ENCODE measurements around the gene CRBN.

DNA sequence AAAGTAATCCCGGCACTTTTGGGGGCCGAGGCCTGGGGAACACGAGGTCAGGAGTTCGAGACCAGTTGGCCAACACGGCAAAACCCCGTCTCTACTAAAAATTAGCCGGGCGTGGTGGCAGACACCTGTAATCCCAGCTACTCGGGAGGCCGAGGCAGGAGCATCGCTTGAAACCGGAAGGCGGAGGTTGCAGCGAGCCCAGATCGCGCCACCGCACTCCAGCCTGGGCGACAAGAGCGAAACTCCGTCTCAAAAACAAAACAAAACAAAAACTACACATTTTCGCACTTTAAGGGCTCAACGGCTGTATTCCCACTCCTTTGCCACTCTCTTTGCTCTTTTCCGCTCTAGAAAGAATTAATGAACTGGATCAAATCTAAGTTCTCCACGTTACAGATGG lies 53.5 kb downstream of the CRBN start:
- TF ChIP-seq CBX5 (CRISPR knock-in tag; IDR thresholded peaks at IDR 0.05; ENCODE audit: borderline replicate concordance), result no peak
- no peak for TF ChIP-seq RAD51 (IDR thresholded peaks at IDR 0.05; ENCODE audit: borderline replicate concordance)
- no peak for TF ChIP-seq KLF9 (CRISPR knock-in tag; IDR thresholded peaks at IDR 0.05; ENCODE audit: low read depth)
- no peak for TF ChIP-seq MYNN (CRISPR knock-in tag; IDR thresholded peaks at IDR 0.05; ENCODE audit: low read depth)
- no peak for TF ChIP-seq ZNF792 (CRISPR knock-in tag; IDR thresholded peaks at IDR 0.05)
- TF ChIP-seq, protein P1, sequence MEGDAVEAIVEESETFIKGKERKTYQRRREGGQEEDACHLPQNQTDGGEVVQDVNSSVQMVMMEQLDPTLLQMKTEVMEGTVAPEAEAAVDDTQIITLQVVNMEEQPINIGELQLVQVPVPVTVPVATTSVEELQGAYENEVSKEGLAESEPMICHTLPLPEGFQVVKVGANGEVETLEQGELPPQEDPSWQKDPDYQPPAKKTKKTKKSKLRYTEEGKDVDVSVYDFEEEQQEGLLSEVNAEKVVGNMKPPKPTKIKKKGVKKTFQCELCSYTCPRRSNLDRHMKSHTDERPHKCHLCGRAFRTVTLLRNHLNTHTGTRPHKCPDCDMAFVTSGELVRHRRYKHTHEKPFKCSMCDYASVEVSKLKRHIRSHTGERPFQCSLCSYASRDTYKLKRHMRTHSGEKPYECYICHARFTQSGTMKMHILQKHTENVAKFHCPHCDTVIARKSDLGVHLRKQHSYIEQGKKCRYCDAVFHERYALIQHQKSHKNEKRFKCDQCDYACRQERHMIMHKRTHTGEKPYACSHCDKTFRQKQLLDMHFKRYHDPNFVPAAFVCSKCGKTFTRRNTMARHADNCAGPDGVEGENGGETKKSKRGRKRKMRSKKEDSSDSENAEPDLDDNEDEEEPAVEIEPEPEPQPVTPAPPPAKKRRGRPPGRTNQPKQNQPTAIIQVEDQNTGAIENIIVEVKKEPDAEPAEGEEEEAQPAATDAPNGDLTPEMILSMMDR (CRISPR knock-in tag; IDR thresholded peaks at IDR 0.05), result no peak
- TF ChIP-seq ZNF10 (CRISPR knock-in tag; IDR thresholded peaks at IDR 0.05; ENCODE audit: borderline replicate concordance, low read depth), result no peak
- TF ChIP-seq TP53 (CRISPR knock-in tag; conservative IDR thresholded peaks at IDR 0.05), result no peak
- no peak for TF ChIP-seq SP4 (CRISPR knock-in tag; IDR thresholded peaks at IDR 0.05)
- TF ChIP-seq, protein P2, sequence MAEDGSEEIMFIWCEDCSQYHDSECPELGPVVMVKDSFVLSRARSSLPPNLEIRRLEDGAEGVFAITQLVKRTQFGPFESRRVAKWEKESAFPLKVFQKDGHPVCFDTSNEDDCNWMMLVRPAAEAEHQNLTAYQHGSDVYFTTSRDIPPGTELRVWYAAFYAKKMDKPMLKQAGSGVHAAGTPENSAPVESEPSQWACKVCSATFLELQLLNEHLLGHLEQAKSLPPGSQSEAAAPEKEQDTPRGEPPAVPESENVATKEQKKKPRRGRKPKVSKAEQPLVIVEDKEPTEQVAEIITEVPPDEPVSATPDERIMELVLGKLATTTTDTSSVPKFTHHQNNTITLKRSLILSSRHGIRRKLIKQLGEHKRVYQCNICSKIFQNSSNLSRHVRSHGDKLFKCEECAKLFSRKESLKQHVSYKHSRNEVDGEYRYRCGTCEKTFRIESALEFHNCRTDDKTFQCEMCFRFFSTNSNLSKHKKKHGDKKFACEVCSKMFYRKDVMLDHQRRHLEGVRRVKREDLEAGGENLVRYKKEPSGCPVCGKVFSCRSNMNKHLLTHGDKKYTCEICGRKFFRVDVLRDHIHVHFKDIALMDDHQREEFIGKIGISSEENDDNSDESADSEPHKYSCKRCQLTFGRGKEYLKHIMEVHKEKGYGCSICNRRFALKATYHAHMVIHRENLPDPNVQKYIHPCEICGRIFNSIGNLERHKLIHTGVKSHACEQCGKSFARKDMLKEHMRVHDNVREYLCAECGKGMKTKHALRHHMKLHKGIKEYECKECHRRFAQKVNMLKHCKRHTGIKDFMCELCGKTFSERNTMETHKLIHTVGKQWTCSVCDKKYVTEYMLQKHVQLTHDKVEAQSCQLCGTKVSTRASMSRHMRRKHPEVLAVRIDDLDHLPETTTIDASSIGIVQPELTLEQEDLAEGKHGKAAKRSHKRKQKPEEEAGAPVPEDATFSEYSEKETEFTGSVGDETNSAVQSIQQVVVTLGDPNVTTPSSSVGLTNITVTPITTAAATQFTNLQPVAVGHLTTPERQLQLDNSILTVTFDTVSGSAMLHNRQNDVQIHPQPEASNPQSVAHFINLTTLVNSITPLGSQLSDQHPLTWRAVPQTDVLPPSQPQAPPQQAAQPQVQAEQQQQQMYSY (CRISPR knock-in tag; IDR thresholded peaks at IDR 0.05), result no peak
- no peak for TF ChIP-seq RFX5 (IDR thresholded peaks at IDR 0.05; ENCODE audit: low read depth, low read length)
- no peak for TF ChIP-seq NFYC (CRISPR knock-in tag; IDR thresholded peaks at IDR 0.05)

All from HepG2 (cell line).